Ovary (tissue), 9 donors: ENCODE results near the gene UBQLNL. TPM values are rescaled to one million over a fixed set of nuclear protein-coding genes. Genes with fewer than 3 reads are reported as not detected.

Experiments
- DNase-seq, 5 donors: peaks; one replicate each; pipeline ENCODE4 v3.0.0-alpha.2; 2019 to 2020
- H3K27ac ChIP-seq, 2 donors: fragments of 200-600 bp; one replicate each; pipeline versions ENCODE4 v1.5.1 to v1.8.0; 2019 to 2022
- H3K27me3 ChIP-seq: fragments of 200-600 bp; one replicate; pipeline ENCODE4 v1.8.0; 2022
- H3K36me3 ChIP-seq: fragments of 200-600 bp; sonication (generic); one replicate; pipeline ENCODE4 v1.5.1; 2019
- H3K4me1 ChIP-seq: one replicate; pipeline ENCODE4 v1.8.1; 2013; ENCODE audit warnings: mild to moderate bottlenecking, moderate library complexity; ENCODE audit not compliant: insufficient read depth
- H3K4me3 ChIP-seq: fragments of 200-600 bp; sonication (generic); one replicate; pipeline ENCODE4 v1.5.1; 2017
- H3K9me3 ChIP-seq, 2 donors: fragments of 200-600 bp in 1 of 2; sonication (generic) in 1 of 2; one replicate each; pipeline versions ENCODE4 v1.5.1 to v1.8.1; 2013 to 2019; ENCODE audit warnings: mild to moderate bottlenecking in 1 of 2, moderate library complexity in 1 of 2
- EP300 ChIP-seq: sonication (generic); formaldehyde crosslinking; IDR thresholded peaks from one replicate; pipeline ENCODE4 v1.6.1; 2017; ENCODE audit warnings: antibody characterized with exemption
- POLR2A ChIP-seq: fragments of 450-650 bp; IDR thresholded peaks from one replicate; pipeline ENCODE4 v1.6.1; 2017; ENCODE audit warnings: antibody characterized with exemption, mild to moderate bottlenecking, moderate library complexity
- WGBS, 3 donors: extraction: QIAGEN DNeasy Blood & Tissue Kit in 1 of 3; methylation state at CpG; one replicate each; pipeline versions ENCODE4 v1.1.5 to v1.1.7; 2013 to 2017; 5-methylcytosine and 5-hydroxymethylcytosine counted together
- intact Hi-C, 4 donors: fragments of 100-400 bp; cut with DNase I; formaldehyde crosslinking; loops; one replicate each; pipeline versions ENCODE4 v1.11.0 to v1.15.1; 2022 to 2023
- polyA plus RNA-seq, 2 donors: library from polyadenylated mRNA; stranded (reverse); fragments of 200-250 nt in 1 of 2; fragments of 350-450 nt in 1 of 2; fragmentation: Illumina TruSeq in 1 of 2; extraction: RNeasy Lipid Tissue Mini Kit (QIAGEN cat#74804) in 1 of 2; gene quantifications; one replicate each; pipeline ENCODE4 v1.2.3, GENCODE V29; 2013 to 2014
- total RNA-seq, 7 donors: library from RNA; depleted of rRNA in 2 of 7; stranded (reverse); fragments of >200 nt in 2 of 7; fragmentation: NEBNext Ultra II Directional in 3 of 7; extraction: Animal tissue kit (Norgen Biotek cat#: 25700) in 3 of 7; gene quantifications; one replicate each; pipeline versions ENCODE4 v1.1.0 to v1.2.4, GENCODE V29; 2016 to 2023
- TF ChIP-seq, protein P1 (sequence below), 3 donors: fragments of 450-650 bp in 2 of 3; fragments of 200-600 bp in 1 of 3; IDR thresholded peaks; one replicate each; pipeline versions ENCODE4 v1.5.1 to v1.8.0; 2016 to 2022; ENCODE audit warnings: antibody characterized with exemption in 3 of 3, mild to moderate bottlenecking in 1 of 3
- donor health status: DM: no; HTN: no; CAD: no; lungs with moderate emphysema.
- donor health status: DM: no; HTN: no; CAD: no.
- donor health status: Bipolar disorder and iron deficiency.
- donor health status: DM: yes; HTN: yes; CAD: no.
- donor health status: DM: no; HTN: no; CAD: no.
- donor health status: DM: yes; HTN: yes; CAD: no.

UBQLNL gene
- total and polyA plus RNA-seq, 9 donors = 0.50 to 3.0 (median 1.3) TPM

DNA sequence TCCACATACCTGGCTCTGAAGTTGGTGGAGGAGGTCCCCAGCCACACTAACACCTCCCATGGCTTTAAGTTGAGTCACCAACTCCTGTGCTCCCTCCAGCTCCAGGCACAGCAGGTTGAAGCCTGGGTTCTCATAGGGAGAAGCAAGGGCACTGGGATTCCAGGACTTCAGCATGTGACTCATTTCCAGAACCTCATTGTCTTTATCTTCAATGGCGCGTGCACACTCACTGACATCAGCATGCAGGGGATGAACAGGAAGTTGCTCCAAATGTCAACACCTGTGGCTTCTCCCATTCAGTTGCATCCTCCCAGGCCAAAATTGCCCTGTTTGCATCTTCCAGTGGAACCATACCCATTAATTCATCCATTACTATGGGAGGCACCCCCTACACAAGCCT lies 5.8 kb upstream of the UBQLNL start:
- Histone ChIP-seq H3K27ac (no peak overlapping the region), H3K36me3 (no peaks in the 10 kb centered on the region), H3K4me3 (no peak overlapping the region), H3K4me1 (no peaks in the 10 kb centered on the region), H3K9me3 (no peaks in the 10 kb centered on the region), H3K27me3 (no peaks in the 10 kb centered on the region)
- intact Hi-C loops = no loop called here
- WGBS, 3 donors = 89 to 97% (median 90%) methylated on average over 2 of the region's 2 CpGs
- TF ChIP-seq EP300 = no peak
- TF ChIP-seq, protein P1, sequence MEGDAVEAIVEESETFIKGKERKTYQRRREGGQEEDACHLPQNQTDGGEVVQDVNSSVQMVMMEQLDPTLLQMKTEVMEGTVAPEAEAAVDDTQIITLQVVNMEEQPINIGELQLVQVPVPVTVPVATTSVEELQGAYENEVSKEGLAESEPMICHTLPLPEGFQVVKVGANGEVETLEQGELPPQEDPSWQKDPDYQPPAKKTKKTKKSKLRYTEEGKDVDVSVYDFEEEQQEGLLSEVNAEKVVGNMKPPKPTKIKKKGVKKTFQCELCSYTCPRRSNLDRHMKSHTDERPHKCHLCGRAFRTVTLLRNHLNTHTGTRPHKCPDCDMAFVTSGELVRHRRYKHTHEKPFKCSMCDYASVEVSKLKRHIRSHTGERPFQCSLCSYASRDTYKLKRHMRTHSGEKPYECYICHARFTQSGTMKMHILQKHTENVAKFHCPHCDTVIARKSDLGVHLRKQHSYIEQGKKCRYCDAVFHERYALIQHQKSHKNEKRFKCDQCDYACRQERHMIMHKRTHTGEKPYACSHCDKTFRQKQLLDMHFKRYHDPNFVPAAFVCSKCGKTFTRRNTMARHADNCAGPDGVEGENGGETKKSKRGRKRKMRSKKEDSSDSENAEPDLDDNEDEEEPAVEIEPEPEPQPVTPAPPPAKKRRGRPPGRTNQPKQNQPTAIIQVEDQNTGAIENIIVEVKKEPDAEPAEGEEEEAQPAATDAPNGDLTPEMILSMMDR (IDR thresholded peaks at IDR 0.05) = no peak
- no peak for TF ChIP-seq POLR2A
- DNase-seq = no peak

DNA sequence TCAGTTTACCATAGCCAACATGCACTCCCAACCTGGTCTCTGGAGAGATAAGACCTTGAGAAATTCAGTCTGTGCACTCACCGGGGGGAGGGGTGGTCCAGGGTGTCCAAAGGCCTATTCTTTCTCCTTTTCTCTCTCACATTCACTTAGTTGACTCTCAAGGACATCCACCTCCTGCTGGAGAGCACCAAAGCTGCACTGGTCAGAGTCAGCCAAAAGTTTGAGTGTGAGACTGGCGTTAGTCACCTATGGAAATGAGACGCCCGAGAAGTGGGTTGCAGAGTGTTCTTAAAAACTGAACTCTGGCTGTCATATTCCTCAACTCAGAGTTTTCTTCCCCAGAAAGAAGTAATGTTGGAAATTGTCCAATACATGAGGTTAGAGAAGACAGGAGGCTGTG lies 5.0 kb upstream of the UBQLNL start:
- Histone ChIP-seq H3K27me3 (no peaks in the 10 kb centered on the region), H3K27ac (no peak overlapping the region), H3K36me3 (no peaks in the 10 kb centered on the region), H3K9me3 (no peaks in the 10 kb centered on the region), H3K4me3 (no peak overlapping the region), H3K4me1 (no peaks in the 10 kb centered on the region)
- no peak for TF ChIP-seq EP300
- no peak for TF ChIP-seq POLR2A
- TF ChIP-seq, protein P1 (IDR thresholded peaks at IDR 0.05) = no peak
- WGBS, 3 donors = 93 to 97% (median 96%) methylated on average over 4 of the region's 4 CpGs
- DNase-seq = no peak
- intact Hi-C loops = no loop called here

DNA sequence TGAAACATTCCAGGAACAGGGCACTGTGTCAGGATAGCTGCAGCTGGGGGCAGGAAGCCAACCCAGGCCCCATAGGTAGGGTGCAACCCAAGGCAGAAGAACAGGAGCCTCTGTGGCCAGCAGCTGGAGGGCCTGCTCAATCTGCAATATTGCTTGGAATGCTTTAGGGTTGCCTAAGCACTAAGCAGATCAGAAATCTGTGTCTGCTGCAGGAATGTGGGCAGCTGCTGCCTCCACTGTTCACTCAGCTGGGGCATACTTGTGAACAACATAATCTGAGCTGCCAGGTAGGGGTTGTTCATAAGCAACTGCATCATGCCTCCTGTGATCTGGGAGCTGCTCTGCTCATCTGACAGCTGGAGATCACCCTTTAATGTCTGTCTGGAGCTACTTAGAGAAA lies 1.7 kb downstream of the UBQLNL start:
- TF ChIP-seq EP300 (no peak), POLR2A (no peak)
- TF ChIP-seq, protein P1 (IDR thresholded peaks at IDR 0.05) = no peak
- no peaks in the 10 kb centered on the region for H3K9me3 ChIP-seq
- no peak for DNase-seq
- no peaks in the 10 kb centered on the region for H3K36me3 ChIP-seq
- intact Hi-C loops = no loop called here
- H3K4me3 ChIP-seq = no peak overlapping the region
- H3K4me1 ChIP-seq = no peaks in the 10 kb centered on the region
- H3K27ac ChIP-seq = no peak overlapping the region
- no peaks in the 10 kb centered on the region for H3K27me3 ChIP-seq

DNA sequence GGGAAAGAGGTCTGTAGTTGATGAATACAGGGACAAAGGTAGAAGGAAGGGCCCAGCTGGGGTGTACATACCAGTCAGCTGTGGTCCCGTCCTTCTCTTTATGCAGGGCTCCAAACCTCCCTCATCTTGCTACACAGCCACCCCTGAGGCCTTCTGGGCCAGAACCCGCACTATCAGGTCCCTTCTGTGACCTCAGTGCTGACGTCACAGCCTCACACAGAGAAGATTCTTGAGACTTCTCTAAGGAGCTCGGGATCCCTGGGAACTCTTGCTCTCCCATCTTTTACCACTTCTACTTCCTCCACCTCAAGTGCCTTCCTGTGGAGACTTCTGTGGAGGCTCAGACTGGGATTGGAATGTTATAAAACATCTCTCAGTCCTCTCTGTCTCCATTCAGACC lies 6.7 kb downstream of the UBQLNL start, which contains the start of gene UBQLN3:
TSS of gene UBQLN3 (minus strand) at position 155 of the 400 bp plus-strand sequence. CDS start 399 bp downstream, outside the sequence.
- TF ChIP-seq, protein P1 (IDR thresholded peaks at IDR 0.05) = no peak
- TF ChIP-seq POLR2A (no peak), EP300 (no peak)
- no peaks in the 10 kb centered on the region for H3K36me3 ChIP-seq
- H3K27ac ChIP-seq = no peak within 1 kb of the TSS
- DNase-seq = no peak
- no peaks in the 10 kb centered on the region for H3K4me1 ChIP-seq
- no peak within 1 kb of the TSS for H3K4me3 ChIP-seq
- WGBS, 3 donors = 81 to 88% (median 84%) methylated on average over 4 of the region's 4 CpGs
- no peaks in the 10 kb centered on the region for H3K27me3 ChIP-seq
- intact Hi-C loops = no loop called here
- H3K9me3 ChIP-seq = no peaks in the 10 kb centered on the region
